ENCODE results near the gene CDH15.

- no peak for TF ChIP-seq SUZ12 (IDR thresholded peaks at IDR 0.05; ENCODE audit: extremely low read depth, insufficient read depth, insufficient read length)
- no peak for TF ChIP-seq ZNF274 (IDR thresholded peaks at IDR 0.05; ENCODE audit: low read depth, low read length)
- TF ChIP-seq YY1 (IDR thresholded peaks at IDR 0.05; ENCODE audit: insufficient read depth, insufficient read length): no peak
These were observed 24.1 kb downstream of the CDH15 start for GRCh38 chr16:89195521-89196171.

All from NT2/D1 (cell line).